Caki2 (cell line): ENCODE results near the gene UMOD. TPM values are rescaled to one million over a fixed set of nuclear protein-coding genes. Genes with fewer than 3 reads are reported as not detected.

Experiments used
- DNase-seq: peaks from one replicate; pipeline ENCODE4 v3.0.0-alpha.2; 2015; ENCODE audit warnings: low read depth
- in situ Hi-C: cut with HindIII; loops from 2 replicates; pipeline ENCODE4 v1.10.0; 2016; ENCODE audit warnings: low sequenced_read_pairs, low pct_unique_long_range_greater_than_20kb, mixed read lengths
- total RNA-seq: library from RNA; depleted of rRNA; stranded (reverse); fragments of >200 nt; shearing (Covaris generic); gene quantifications from 2 replicates; pipeline ENCODE4 v1.2.3, GENCODE V29; 2014; ENCODE audit warnings: low replicate concordance

Gene UMOD
- total RNA-seq, 1 experiment from 2014 or later = not detected

DNA sequence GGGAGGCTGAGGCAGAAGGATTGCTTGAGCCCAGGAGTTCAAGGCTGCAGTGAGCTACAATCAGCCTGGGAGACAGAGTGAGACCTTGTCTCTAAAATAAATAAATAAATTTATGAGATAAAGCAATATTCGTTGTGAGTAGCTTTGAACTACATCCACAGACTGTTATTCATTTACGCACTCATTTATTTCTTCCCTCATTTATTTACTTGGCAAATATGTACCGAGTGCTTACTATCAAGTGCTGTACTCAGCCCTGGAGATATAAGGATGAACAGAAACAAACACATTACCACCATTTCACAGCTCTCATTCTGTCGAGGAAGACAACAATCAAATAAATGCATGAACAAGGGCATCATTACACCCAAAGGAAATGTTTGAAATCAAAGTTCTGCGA, 24.7 kb upstream of the UMOD start:
- no peak for DNase-seq
- in situ Hi-C loops = no loop called here

- DNase-seq = no peak
- in situ Hi-C loops = no loop called here
These were observed 20.2 kb upstream of the UMOD start for GRCh38 chr16:20372701-20373100.

GRCh38 chr16:20369452-20370054, 17.0 kb upstream of the UMOD start:
- in situ Hi-C loops = no loop called here
- no peak for DNase-seq

DNA sequence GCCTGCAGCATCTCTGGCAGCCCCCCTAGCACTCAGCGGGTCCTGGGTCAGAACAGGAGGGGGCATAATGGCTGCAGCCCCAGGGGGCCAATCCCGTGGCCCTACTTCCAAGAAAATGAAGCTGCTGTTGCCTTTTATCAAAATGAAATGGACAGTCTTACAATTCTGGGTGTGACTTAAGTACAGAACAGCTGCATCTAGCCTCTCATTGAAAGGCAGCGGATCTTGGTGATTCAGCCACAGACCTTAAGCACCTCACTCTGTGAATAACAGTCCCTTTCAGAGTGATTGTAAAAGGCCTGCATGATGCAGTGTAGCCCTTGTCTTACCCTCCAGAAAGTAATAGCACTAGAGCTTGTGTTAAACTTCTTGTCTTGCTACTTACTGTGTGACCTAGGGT, 11.5 kb upstream of the UMOD start:
- DNase-seq = no peak
- in situ Hi-C loops = no loop called here

DNA sequence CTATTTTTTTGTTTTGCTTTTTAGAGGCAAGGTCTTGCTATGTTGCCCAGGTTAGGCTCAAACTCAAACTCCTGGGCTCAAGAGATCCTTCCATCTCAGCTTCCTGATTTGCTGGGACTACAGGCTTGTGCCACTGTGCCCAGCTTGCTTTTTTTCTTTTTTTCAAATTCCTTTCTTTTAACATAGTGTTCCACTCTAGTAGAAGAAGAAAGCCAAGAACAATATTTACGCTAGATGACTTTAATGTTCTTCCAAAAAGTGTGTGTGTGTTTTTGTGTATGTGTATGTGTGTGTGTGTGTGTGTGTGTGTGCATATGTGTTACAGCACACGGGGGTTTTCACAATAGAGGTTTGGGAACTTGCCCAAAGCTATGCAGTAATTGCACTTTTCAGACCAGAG, 10.7 kb upstream of the UMOD start:
- in situ Hi-C loops = no loop called here
- no peak for DNase-seq

DNA sequence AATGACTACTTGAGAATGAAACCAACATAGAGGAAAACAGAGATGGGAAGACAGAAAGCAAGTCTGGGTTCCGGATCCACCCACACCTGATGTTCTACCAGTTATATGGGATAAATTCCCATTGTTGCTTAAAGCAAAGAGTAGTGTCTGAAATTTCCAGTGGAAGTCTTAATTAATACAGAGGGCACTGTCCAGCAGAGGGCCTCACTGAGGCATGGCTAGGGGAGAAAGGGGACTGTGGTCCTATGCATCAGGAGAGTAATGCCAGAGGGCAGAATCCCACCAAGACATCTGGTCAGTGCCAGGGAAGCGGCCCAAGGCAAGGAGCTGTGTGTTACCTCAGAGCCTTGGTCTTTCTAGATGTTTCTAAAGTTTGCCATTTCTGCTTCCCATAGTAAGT, 7.5 kb upstream of the UMOD start:
- in situ Hi-C loops = no loop called here
- DNase-seq = no peak

- DNase-seq = no peak
- in situ Hi-C loops = no loop called here
These were observed 2.7 kb upstream of the UMOD start for GRCh38 chr16:20355114-20355782.

DNA sequence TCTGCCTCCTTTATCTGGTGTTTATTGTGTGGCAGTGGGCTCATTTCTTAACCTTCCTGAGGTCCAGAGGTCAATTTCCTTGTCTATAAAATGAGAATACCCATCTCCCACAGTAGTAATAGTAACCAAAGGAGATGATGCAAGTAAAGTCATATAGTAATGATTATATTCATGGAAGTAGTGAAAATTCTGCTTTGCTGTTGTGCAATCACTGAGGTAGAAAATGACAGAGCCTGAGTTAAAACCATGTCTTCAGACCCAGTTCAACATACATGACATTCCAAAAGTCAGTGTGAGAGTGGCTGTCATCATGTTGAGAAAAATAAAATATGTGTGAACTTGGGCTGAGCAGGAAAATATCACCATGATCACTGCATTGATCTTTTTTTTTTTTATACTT, 864 bp upstream of the UMOD start:
- in situ Hi-C loops = no loop called here

GRCh38 chr16:20349615-20350014, 2.9 kb downstream of the UMOD start:
- no peak for DNase-seq
- in situ Hi-C loops = no loop called here

More for the DNA sequence above, 864 bp upstream of the UMOD start:
- DNase-seq = no peak

GRCh38 chr16:20348365-20349185, 3.9 kb downstream of the UMOD start:
- in situ Hi-C loops = no loop called here
- no peak for DNase-seq

- DNase-seq = no peak
- in situ Hi-C loops = no loop called here
These were observed 4.7 kb downstream of the UMOD start for GRCh38 chr16:20347666-20348364.

GRCh38 chr16:20344611-20345010, 7.9 kb downstream of the UMOD start:
- in situ Hi-C loops = no loop called here
- peak; percentile 44 for DNase-seq

DNA sequence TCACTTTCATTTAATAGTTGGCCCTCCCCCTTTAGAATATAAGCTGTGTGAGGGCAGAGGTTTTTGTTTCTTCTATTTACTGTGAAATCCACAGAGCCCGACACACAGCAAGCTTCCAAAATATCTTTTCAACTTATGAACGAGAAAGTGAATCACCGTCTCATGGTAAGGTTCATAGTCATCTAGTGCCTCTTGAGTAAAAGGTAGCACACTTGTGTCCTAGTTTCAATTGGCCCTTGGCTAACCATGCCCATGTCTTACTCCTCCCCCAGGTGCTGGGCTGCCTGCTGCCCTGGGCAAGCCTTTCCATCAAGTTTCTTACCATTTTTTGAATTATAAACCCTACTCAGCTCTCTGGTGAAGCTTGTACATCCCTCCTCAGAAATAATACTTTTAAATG, 12.8 kb downstream of the UMOD start:
- no peak for DNase-seq
- in situ Hi-C loops = no loop called here

DNA sequence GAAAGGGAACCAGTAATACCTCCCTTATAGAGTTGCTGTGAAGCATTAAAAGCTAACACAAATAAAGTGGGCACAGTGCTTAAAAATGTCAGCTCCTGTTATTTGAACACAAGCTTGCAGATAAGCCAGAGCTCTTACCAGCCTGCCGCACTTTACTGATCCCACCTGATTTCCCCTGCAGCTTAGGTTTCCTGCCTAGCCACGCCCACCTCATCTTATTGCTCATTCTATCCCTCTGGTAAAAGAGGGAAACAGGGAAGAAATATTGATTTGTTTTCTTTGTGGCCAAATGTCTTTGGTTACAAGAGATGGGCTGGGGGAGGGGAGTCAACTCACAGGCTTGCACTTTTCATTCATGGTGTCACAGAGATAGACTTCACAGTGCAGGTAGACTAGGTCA, 15.6 kb downstream of the UMOD start:
- DNase-seq = no peak
- in situ Hi-C loops = no loop called here

DNA sequence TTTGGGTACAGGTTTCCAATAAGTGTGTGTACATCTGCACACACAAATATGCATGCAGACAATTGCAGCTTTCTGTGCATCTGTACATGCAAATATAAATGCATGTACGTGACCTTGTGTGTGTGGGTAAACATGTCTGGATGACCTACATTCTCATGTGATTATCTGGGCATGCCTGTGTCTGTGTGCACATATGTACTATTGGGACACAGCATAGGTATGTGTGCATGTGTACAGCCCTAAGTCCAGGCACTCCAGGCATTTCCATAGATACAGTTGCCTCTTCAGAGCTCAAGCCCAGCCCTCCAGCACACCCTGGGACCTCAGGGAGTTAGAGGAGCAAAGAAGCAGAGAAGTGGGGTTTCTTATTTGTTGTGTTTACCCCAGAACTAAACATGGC, 18.1 kb downstream of the UMOD start:
- no peak for DNase-seq
- in situ Hi-C loops = no loop called here

DNA sequence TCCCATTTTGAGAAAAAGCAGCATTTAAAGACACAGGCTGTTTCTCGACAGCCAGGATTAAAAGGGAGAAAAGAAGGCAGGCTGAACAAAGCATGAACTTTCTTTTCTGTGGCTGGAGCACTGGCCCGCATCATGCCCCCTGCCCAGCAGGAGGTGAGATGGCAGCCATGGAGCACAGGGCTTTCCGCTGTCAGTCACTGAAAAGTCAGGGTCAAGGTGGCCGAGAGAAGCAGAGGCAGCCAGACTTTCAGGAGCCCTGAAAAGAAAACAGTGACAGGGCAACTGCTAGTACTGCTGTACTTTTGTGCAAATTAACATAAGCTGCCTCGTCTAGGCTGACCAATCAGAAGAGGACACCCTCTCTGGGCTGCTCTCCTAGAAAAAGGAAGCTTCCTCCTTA, 19.4 kb downstream of the UMOD start:
- in situ Hi-C loops = no loop called here
- no peak for DNase-seq

DNA sequence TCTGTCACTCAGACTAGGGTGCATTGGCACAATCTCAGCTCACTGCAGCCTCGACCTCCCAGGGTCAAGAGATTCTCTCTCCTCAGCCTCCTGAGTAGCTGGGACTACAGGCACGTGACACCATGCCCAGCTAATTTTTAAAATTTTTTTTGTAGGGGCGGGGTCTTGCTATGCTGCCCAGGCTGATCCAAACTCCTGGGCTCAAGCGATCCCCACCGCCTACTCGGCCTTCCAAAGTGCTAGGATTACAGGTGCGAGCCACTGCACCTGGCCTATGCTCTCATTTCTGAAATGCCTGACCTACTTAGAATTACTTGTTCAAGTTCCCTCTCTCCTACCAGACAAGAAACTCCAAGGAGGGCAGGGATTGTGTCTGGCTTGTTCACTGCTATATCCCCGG, 20.1 kb downstream of the UMOD start:
- in situ Hi-C loops = no loop called here
- no peak for DNase-seq

- DNase-seq = no peak
- in situ Hi-C loops = no loop called here
These were observed 20.9 kb downstream of the UMOD start for GRCh38 chr16:20331635-20332034.
